Esophagus muscularis mucosa (tissue), 4 donors: ENCODE results near the gene RAB3D. TPM values are rescaled to one million over a fixed set of nuclear protein-coding genes. Genes with fewer than 3 reads are reported as not detected.
"Not testable (repeated sequence)": the region's sequence is repeated elsewhere in the genome, so short reads cannot be mapped to it uniquely, and the experiment has no call there.

ENCODE experiments used
- DNase-seq: peaks from one replicate; pipeline ENCODE4 v3.0.0-alpha.2; 2017; ENCODE audit errors: extremely low spot score
- H3K27ac ChIP-seq, 4 donors: fragments of 200-600 bp; sonication (generic); replicated peaks in 1 of 4; 1 replicate in 3 of 4; 2 replicates in 1 of 4; pipeline ENCODE4 v1.5.1; 2016 to 2019; ENCODE audit warnings: mild to moderate bottlenecking in 1 of 4
- H3K27me3 ChIP-seq, 4 donors: fragments of 200-600 bp; sonication (generic); one replicate each; pipeline versions ENCODE4 v1.5.1 to v1.6.0; 2016 to 2019
- H3K36me3 ChIP-seq, 4 donors: fragments of 200-600 bp; sonication (generic); one replicate each; pipeline ENCODE4 v1.5.1; 2016 to 2019
- H3K4me1 ChIP-seq, 4 donors: fragments of 200-600 bp; sonication (generic); one replicate each; pipeline ENCODE4 v1.5.1; 2016 to 2019
- H3K4me3 ChIP-seq, 4 donors: fragments of 200-600 bp; sonication (generic); 1 replicate in 2 of 4; 2 replicates in 2 of 4; pipeline ENCODE4 v1.5.1; 2016 to 2019; ENCODE audit warnings: mild to moderate bottlenecking in 4 of 4, moderate library complexity in 1 of 4
- H3K9me3 ChIP-seq, 4 donors: fragments of 200-600 bp; sonication (generic); 1 replicate in 3 of 4; 2 replicates in 1 of 4; pipeline ENCODE4 v1.5.1; 2016 to 2019
- EP300 ChIP-seq: sonication (generic); formaldehyde crosslinking; IDR thresholded peaks from one replicate; pipeline ENCODE4 v1.6.1; 2017; ENCODE audit warnings: antibody characterized with exemption
- POLR2A ChIP-seq: fragments of 450-650 bp; IDR thresholded peaks from one replicate; pipeline ENCODE4 v1.6.1; 2017; ENCODE audit warnings: antibody characterized with exemption, moderate library complexity, mild to moderate bottlenecking, low read depth
- POLR2AphosphoS5 ChIP-seq, 2 donors: sonication (generic); formaldehyde crosslinking; IDR thresholded peaks; one replicate each; pipeline ENCODE4 v1.6.1; 2017; ENCODE audit warnings: antibody characterized with exemption in 2 of 2
- WGBS: methylation state at CpG from one replicate; pipeline ENCODE4 v1.1.5; 2018; 5-methylcytosine and 5-hydroxymethylcytosine counted together
- intact Hi-C: fragments of 100-400 bp; cut with DNase I; formaldehyde crosslinking; loops from one replicate; pipeline ENCODE4 v1.15.1; 2023
- total RNA-seq, 4 donors: library from RNA; depleted of rRNA; stranded (reverse); fragments of >200 nt; gene quantifications; one replicate each; pipeline versions ENCODE4 v1.1.0 to v1.2.1, GENCODE V29; 2016
- TF ChIP-seq, protein P1 (sequence below), 3 experiments: fragments of 200-600 bp in 2 of 3; fragments of 450-650 bp in 1 of 3; sonication (generic) in 2 of 3; IDR thresholded peaks; one replicate each; pipeline ENCODE4 v1.5.1; 2017 to 2019; ENCODE audit warnings: antibody characterized with exemption in 3 of 3, mild to moderate bottlenecking in 2 of 3, moderate library complexity in 1 of 3

The RAB3D gene
- total RNA-seq, 4 donors from 2014 or later, result 15.1 to 40.3 (median 27.9) TPM

DNA sequence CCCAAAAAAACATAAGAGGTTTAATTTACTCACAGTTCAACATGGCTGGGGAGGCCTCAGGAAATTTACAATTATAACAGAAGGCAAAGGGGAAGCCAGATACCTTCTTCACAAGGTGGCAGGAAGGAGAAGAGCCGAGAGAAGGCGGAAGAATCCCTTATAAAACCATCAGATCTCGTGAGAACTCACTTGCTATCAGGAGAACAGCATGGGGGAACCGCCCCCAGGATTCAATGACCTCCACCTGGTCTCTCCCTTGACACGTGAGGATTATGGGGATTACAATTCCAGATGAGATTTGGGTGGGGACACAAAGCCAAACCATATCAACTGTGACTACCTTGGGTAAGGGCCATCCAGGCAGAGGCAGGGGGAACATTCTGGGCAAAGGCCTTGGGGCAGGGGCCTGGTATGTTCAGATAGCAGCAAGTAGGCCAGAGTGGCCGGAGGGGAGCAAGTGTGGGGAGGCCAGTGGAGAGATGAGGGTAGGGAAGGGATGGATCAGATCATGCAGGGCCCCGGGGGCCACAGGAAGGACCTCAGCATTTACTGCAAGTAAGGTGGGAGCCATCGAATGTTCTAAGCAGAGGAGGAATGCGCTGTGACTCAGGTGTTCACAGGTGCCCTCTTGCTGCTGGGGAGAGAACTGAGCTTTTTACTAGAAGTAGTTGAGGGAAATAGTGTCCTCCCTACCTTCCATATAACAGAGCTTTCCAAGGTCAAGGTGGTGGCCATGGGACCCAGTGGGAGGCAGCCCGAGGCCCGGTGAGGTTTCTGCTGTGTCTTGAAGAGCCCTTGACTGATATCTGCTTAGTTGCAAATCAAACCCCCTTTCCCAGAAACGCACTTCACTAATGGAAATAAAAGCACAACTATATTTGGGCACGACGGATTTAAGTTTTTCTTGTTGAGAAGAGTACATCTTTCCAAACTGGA lies 18.0 kb downstream of the RAB3D start:
- peaks cover 0 to 17% (median 13%) of the 10 kb centered on the region in 4 donors for H3K36me3 ChIP-seq
- no peaks in the 10 kb centered on the region for H3K9me3 ChIP-seq
- no peaks in the 10 kb centered on the region for H3K27me3 ChIP-seq
- H3K4me1 ChIP-seq, result peaks cover 18 to 40% (median 36%) of the 10 kb centered on the region in 4 donors
- 74% methylated on average over 14 of the region's 14 CpGs for WGBS
- TF ChIP-seq, protein P1, sequence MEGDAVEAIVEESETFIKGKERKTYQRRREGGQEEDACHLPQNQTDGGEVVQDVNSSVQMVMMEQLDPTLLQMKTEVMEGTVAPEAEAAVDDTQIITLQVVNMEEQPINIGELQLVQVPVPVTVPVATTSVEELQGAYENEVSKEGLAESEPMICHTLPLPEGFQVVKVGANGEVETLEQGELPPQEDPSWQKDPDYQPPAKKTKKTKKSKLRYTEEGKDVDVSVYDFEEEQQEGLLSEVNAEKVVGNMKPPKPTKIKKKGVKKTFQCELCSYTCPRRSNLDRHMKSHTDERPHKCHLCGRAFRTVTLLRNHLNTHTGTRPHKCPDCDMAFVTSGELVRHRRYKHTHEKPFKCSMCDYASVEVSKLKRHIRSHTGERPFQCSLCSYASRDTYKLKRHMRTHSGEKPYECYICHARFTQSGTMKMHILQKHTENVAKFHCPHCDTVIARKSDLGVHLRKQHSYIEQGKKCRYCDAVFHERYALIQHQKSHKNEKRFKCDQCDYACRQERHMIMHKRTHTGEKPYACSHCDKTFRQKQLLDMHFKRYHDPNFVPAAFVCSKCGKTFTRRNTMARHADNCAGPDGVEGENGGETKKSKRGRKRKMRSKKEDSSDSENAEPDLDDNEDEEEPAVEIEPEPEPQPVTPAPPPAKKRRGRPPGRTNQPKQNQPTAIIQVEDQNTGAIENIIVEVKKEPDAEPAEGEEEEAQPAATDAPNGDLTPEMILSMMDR (IDR thresholded peaks at IDR 0.05), result no peak
- TF ChIP-seq POLR2AphosphoS5 (IDR thresholded peaks at IDR 0.05) (no peak), EP300 (no peak), POLR2A (no peak)
- no peak overlapping the region for H3K27ac ChIP-seq
- intact Hi-C loops, result no loop called here
- no peak for DNase-seq
- no peak overlapping the region for H3K4me3 ChIP-seq

DNA sequence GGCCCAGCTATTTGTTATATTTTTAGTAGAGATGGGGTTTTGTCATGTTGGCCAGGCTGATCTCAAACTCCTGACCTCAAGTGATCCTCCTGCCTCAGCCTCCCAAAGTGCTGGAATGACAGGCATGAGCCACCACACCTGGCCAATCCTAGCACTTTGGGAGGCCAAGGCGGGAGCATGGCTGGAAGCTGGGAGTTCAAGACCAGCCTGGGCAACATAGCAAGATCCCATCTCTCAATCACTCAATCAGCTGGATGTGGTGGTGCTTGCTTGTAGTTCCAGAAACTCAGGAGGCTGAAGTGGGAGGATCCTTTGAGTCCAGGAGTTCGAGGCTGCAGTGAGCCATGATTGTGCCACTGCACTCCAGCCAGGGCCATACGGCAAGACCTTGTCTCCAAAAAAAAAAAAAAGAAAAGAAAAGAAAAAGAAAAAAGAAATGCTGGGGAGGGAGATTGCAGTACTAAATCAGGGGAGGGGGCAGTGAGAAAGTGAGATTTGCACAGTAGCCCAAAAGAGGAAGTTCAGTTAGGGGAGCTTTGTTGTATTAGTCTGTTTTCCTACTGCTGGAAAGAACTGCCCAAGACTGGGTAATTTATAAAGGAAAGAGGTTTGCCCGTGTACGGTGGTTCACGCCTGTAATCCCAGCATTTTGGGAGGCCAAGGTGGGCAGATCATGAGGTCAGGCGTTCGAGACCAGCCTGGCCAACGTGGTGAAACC lies 19.0 kb downstream of the RAB3D start:
- DNase-seq, H3K27me3 ChIP-seq, H3K27ac ChIP-seq, H3K36me3 ChIP-seq, H3K4me3 ChIP-seq, H3K9me3 ChIP-seq, intact Hi-C loops: not testable (repeated sequence)
- peaks cover 18 to 40% (median 36%) of the 10 kb centered on the region in 4 donors for H3K4me1 ChIP-seq
- 77% methylated on average over 8 of the region's 9 CpGs for WGBS

DNA sequence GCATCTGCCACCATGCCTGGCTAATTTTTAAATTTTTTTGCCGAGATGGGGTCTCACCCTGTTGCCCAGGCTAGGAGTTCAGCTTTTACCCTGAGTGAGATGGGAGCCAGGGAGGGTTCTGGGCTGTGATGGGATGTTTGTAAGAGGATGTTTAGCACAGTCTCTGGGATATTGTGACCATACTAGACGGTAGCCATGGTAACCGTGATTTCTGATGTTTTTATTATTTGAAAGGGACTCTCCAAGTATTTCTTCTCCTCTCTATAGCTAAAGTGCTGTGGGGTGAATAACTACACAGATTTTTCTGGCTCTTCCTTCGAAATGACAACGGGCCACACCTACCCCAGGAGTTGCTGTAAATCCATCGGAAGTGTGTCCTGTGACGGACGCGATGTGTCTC lies 33.1 kb downstream of the RAB3D start:
- DNase-seq, result no peak
- intact Hi-C loops, result no loop called here
- Histone ChIP-seq H3K27me3 (peaks cover 0 to 15% (median 0%) of the 10 kb centered on the region in 4 donors), H3K9me3 (no peaks in the 10 kb centered on the region), H3K4me1 (no peaks in the 10 kb centered on the region), H3K36me3 (no peaks in the 10 kb centered on the region), H3K27ac (no peak overlapping the region), H3K4me3 (no peak overlapping the region)
- TF ChIP-seq, protein P1 (IDR thresholded peaks at IDR 0.05), result no peak
- WGBS, result 76% methylated on average over 8 of the region's 9 CpGs

DNA sequence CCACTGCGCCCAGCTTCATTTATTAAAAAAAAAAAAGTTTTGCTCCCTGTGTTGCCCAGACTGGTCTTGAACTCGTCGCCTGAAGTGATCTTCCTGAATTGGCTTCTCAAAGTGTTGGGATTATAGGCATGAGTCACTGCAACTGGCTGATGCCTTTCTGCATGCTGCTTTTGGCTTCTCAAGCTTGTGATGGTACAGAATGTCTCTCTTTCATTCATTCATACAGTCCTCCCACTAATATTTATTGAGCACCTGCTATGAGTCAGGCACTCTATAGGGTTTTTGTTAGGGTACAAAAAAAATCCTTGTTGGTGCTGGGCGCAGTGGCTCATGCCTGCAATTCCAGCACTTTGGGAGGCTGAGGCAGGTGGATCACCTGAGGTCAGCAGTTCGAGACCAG lies 34.5 kb downstream of the RAB3D start:
- Histone ChIP-seq H3K27me3 (peaks cover 0 to 15% (median 0%) of the 10 kb centered on the region in 4 donors), H3K36me3 (no peaks in the 10 kb centered on the region), H3K4me1 (no peaks in the 10 kb centered on the region), H3K27ac (no peak overlapping the region), H3K4me3 (no peak overlapping the region), H3K9me3 (no peaks in the 10 kb centered on the region)
- 89% methylated on average over 5 of the region's 5 CpGs for WGBS
- TF ChIP-seq EP300, result no peak
- TF ChIP-seq, protein P1 (IDR thresholded peaks at IDR 0.05), result no peak
- no peak for TF ChIP-seq POLR2A
- TF ChIP-seq POLR2AphosphoS5 (IDR thresholded peaks at IDR 0.05), result no peak
- intact Hi-C loops, result no loop called here
- no peak for DNase-seq

DNA sequence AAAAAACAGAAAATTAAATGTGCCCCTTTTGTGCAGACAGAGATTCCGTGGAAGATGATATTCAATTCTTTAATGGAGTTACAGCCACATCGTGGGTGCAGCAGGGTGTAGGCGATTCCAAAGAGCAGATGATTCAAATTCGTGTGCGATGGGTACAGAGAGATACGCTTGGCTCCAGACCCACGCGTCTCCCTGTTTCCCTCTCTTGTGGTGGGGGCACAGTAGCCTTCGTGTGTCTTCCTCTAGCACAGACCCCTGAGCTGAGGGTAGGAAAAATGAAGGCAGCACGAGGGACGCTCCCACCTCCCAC lies 38.7 kb downstream of the RAB3D start:
- no peak for TF ChIP-seq POLR2A
- TF ChIP-seq POLR2AphosphoS5 (IDR thresholded peaks at IDR 0.05), result no peak
- TF ChIP-seq, protein P1 (IDR thresholded peaks at IDR 0.05), result no peak
- no peak for TF ChIP-seq EP300
- DNase-seq, result no peak
- no peak overlapping the region for H3K27ac ChIP-seq
- H3K36me3 ChIP-seq, result no peaks in the 10 kb centered on the region
- peaks cover 0 to 10% (median 0%) of the 10 kb centered on the region in 4 donors for H3K27me3 ChIP-seq
- no peak overlapping the region for H3K4me3 ChIP-seq
- 88% methylated on average over 11 of the region's 11 CpGs for whole genome bisulfite sequencing
- no peaks in the 10 kb centered on the region for H3K9me3 ChIP-seq
- intact Hi-C loops, result no loop called here
- peaks cover 0 to 14% (median 4%) of the 10 kb centered on the region in 4 donors for H3K4me1 ChIP-seq
